HG03521 (cell line): ENCODE data around the gene DOK7.

Source experiments
- ATAC-seq: cut with Tn5 transposase; IDR thresholded peaks from one replicate; pipeline ENCODE4 v1.9.1; 2021; ENCODE audit warnings: mild to moderate bottlenecking, moderate library complexity; ENCODE audit not compliant: unreplicated experiment

DOK7 gene

DNA sequence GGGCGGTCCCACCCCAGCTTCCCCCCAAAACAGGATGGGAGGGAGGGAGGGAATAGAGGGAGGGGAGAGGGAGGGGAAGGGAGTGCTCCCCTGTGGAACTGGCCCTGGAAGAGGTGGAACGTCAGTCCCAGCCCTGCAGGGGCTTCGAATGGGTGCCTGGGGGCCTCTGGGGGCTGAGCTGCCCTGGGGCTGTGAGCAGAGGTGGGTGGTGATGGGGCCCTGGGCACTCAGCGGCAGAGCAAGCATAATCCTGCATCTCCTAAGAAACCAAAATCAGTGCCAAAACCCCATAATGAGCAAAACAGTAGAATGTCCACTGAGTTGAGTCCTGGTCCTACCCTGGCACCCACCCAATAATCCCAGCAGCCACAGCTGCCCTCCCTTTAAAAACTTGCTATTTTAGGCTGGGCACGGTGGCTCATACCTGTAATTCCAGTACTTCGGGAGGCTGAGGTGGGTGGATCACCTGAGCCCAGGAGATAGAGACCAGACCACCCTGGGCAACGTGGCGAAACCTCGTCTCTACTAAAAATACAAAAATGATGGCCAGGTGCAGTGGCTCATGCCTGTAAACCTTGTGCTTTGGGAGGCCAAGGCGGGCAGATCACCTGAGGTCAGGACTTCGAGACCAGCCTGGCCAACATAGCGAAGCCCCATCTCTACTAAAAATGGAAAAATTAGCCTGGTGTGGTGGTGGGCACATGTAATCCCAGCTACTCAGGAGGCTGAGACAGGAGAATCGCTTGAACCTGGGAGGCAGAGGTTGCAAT, 11.1 kb downstream of the DOK7 start:
- ATAC-seq, result no peak

DNA sequence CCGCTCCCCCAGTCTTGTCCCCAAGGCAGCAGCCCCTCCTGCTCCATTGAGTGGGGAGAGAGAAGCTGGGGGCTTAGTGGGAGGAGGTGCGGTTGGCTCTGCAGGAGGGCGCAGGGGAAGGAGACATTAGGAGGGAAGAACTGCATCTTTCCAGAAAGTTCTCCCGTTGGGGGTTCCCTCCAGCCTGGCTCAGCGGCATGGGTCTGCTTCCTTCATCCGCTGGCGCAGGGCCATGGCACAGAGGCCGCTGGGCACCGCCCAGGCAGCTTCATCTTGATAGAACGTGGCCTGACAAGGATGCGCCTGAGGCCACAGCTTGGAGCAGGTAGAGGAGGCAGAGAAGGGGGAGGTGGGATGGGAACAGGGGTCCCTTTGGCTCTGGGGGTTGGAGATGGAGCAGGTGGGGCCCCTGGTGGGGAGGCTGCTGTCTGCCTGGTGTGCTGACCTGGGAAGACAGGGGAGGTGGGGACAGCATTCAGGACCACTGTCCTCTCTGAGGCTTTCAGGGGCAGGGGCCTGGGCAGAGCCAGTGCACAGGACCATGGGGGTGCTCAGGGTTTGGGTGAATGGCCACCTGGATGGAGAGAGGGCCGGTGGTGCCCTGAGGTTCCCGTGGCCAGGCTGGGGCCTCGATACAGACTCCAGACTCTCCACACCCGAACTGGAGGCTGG, 12.1 kb downstream of the DOK7 start:
- ATAC-seq, result no peak

DNA sequence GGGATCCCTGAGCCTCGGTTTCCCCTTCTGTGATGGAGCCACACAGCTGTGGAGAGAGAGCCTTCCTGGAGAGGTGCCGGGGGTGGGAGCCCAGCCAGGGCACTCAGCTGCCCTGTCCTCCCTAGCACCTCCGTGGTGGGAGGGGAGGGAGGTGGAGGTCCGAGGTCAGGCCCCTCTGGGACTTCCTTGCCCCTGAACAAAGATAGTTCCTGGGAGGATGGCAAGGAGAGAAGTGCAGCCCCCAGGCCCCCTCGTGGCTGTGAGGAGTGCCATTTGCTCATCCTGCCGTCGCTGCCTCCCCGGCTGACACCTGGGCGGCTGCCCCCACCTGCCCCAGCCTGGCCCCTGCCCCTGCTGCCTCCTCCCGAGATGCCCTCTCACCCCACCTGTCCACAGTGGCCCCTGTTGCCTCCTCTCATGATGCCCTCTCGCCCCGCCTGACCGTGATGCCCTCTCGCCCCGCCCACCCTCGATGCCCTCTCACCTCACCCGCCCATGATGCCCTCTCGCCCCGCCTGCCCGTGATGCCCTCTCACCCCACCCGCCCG, 12.7 kb downstream of the DOK7 start:
- ATAC-seq, result no peak

DNA sequence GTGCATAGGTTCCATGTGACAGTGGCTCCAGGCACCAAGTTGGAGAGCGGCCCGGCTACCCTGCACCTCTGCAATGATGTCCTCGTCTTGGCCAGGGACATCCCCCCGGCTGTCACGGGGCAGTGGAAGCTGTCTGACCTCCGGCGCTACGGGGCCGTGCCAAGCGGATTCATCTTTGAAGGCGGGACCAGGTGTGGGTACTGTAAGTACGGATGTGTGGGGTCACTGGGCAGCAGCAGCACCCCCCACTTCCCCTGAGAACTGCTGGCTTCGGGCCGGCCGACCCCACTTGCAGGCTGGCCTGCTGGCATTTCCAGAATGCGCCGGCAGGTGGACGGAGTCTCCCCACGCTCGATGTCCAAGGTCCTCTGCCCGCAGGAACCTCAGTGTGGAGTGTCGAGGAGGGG, 13.2 kb downstream of the DOK7 start:
- no peak for ATAC-seq

DNA sequence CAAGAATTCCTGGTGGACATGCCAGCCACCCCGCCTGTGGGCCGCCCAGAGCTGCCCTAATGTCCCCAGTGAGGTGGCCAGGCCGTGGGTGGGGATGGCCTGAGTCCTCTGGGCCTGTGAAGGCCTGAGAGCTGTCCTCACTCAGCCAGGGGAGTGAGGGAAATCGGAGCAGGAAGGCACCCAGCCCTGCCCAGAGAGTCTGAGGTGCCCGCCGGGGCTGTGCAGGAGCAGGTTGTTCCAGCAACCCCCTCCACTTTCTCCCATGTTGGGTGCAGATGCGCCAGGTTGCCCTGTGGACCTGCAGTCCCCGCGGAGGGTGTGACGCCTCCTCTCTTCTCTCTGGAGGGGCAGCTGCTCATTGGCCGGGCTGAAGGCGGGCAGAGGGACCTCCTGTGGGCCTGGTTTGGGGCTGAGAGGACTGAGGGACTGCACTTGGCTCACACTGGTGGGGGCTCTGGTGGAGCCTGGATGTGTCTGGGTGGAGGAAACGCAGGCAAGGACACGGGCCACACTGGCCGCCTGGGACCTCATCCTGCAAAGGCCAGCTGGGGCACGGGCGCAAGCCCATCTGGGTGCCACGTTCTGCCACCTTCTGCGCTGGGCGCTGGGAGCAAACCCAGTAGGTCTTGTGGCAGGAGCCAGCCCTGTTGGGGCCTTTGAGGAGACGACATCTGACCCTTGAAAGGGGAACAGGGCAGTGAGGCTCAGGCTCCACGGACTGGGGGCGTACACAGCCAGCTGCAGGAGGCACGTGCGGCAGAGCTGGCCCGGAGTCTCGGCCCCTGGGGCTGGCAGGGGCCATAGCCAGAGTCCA, 14.0 kb downstream of the DOK7 start:
- ATAC-seq, result no peak

DNA sequence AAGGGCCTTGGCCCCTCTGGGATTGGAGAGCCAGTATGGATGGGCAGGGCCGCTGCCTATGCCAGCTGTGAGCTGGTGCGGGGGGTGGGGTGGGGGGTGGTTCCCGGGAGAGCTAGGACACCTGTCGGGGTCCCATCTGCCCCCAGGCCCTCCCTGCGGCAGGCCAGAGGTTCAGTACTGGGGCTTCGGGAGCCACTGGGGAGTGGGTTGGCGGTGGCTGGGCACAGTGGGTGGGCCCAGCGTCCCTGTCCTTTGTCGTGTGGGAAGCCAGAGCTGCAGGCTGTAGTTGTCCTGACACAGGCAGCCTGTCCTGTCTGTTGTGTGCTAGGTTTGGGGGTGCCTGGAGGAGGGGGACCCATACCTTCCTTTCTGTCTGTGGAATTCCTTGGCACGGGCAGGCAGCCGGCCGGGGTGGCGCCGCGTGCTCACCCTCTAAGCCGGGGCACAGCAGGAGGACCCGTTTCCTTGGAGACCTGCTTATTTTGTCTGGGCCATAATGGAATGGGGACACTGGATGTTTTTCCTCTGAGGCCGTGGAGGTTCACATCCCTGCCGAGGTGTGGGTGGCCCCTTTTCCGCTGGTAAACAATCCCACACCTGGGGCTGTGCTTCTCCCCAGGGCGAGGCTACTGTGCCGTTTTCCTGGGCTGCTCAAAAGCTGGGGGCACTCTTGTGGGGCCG, 14.8 kb downstream of the DOK7 start:
- ATAC-seq, result no peak

DNA sequence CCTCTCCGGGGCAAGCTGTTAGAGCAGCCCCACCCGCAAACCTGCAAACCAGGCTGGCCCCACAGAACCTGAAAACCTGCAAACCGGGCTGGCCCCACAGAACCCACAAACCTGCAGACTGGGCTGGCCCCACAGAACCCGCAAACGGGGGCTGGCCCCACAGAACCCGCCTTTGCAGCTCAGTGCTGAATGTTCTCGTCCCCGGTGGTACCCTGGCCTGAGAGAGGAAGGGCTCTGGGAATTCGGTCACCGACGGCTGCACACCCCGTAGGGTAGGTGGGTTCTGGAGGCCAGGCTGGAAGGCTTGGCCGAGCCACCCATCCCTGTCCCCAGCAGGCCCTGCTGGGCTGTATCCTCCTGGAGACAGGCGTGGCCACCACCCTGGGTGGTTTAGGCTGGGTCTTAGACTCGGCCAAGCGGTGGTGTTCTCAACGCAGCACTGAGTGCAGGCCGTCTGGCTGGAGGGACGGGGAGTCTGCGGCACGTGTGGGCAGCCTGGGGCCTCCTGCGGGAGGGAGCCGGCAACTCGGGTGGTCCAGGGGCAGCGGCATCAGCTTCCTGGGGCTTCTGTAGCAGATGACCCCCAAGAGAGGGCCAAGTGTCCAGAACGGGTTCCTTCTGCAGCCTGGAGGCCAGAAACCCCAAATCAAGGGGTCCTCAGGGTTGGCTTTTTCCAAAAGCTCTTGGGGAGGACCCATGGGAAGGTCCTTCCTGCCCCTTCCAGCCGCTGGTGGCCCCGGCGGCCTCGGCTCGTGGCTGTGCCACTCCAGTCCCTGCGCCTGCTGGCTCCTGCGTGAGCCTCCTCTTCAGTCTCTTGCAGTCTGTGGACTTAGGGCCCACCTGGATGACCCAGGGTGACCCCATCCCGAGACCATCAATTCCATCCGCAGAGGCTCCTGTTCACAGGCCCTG, 15.6 kb downstream of the DOK7 start:
- ATAC-seq, result no peak

DNA sequence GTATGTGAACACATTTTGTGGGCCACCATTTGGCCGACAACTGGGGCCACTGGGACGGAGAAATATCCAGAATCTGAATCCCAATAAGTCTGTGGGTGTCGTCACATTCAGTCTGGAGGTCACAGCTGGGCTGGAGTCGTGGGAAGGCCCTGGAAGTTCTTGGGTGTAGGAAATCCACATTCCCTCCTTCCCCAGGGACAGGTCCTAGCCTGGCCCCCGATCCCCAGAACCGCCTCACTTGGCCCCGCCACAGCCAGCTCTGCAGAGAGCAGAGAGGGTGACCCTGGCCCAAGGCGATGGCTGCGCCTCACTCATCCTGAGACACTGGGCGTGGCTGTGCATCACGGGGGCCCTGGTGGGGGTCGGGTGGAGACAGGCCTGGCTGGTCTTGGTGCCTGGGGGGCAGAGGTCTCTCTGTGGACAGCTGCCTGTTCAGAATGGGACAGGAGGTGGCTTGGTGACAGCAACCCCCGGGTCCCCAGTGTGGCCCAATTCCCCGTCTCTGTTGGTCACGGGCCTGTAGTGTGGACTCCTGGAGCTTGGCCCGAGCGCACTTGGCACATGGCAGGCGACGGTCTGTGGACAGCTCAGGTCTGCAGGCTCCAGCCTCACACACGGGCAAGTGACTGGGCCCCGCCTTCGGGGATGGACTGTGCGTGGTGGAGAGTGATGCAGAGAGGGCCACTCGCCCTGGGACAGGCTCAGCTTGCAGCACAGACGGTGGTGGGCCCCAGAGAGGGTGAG, 16.4 kb downstream of the DOK7 start:
- ATAC-seq, result no peak

DNA sequence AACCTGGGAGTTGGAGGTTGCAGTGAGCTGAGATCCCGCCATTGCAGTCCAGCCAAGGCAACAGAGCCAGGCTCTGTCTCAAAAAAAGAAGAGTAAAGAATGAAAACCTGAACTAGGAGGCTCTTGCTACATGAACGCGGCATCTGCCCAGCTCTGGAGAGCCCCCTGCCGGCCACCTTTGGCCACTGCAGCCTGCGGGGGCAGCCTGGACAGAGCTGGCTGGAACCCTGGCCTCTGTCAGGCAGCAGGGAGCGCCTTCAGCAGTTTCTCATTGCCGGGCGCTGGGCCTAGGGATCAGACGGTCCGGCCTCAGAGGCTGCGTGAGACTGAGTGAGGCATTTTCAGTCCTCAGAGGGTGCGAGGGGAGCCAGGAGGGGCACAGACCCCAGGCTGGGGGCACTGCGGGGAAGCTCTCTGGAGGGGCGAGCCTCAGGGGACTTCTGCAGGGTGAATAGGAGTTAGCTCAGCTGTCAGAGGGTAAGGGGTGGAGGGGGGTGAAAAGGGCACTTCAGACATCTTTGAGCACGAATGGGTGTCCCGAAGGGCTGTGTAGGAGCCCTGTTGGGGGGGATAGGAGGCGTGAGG, 17.5 kb downstream of the DOK7 start:
- ATAC-seq, result no peak

DNA sequence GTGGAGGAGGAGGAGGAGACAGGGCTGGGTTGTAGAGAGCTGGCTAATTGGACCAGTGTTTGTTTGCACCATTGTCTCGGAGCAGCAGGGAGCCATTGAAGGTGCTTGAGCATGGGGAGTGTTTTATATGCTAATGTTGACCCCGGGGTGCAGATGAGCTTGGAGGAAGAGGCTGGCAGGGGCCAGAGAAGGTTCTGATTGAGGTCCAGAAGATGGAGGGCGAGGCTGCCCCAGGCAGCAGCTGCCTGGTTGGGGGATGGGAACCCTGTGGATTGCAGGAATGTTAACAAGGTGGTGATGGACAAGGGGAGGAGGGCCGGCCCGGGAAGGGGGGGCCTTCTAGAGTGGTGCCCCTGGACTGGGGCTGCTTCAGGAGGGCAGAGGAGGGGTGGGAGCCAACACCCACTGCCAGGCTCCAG, 18.0 kb downstream of the DOK7 start:
- no peak for ATAC-seq

DNA sequence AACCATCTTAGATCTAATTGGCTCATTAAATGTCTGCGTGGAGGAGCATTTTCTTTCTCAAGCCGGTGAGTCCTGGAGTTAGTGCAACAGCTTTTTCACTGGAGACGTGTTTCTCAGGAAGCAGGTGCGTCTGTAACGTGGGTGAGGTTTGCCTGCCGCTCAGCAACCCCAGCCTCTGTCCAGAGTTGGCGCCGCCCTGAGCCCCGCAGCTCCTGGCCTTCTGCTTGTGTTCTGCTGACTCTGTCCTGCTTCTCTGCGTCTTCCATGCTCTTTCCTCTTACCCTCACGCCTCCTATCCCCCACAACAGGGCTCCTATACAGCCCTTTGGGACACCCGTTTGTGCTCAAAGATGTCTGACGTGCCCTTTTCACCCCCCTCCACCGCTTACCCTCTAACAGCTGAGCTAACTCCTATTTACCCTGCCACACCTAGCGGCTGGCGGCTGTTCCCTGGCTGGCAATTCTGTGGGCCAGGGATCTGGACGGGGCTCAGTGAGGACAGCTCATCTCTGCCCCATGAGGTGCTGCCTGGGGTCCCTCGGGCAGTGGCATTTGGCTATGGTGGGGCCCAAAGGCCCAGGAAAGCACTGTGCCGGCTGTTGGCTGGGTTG, 18.8 kb downstream of the DOK7 start:
- ATAC-seq, result no peak

DNA sequence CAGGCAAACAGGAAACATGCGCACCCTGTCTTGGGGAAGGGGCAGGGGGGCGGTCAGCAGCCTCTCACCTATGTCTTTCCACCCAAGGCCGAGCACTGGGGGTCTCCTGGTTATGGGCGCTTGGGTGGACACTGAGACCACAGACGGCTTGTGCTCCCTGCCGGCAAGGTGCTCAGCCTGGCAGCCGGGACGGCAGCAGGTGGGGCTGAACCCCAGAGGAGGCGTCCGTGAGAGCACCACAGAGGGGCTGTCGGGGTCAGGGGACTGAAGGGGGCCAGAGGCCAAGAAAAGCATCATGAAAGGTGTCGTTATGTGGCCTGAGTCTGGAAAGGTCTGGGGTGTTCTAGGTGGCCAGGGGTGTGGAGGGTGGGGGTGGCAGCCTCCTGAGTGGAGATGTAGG, 19.6 kb downstream of the DOK7 start:
- ATAC-seq, result no peak

DNA sequence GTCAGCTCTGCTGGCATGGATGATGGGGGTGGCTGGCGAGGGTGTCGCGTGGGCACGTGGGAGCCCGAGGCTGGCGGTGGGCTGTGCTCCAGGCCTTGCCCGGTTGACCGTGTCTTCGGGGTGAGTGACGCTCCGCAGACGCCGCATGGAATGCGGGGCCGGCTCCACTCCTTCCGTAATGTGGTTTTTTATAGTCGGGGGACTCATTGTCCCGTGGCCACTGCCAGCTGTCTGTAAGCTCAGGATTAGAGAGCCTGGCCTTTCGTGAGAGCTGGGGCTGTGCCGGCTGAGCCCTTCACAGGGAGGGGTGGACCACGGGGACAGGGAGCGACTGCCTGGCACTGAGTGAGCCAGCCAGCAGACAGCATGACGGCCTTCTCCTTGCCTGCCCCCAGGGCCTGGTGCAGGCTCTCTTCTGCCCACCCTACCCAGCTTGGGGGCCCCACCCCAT, 20.4 kb downstream of the DOK7 start:
- no peak for ATAC-seq

DNA sequence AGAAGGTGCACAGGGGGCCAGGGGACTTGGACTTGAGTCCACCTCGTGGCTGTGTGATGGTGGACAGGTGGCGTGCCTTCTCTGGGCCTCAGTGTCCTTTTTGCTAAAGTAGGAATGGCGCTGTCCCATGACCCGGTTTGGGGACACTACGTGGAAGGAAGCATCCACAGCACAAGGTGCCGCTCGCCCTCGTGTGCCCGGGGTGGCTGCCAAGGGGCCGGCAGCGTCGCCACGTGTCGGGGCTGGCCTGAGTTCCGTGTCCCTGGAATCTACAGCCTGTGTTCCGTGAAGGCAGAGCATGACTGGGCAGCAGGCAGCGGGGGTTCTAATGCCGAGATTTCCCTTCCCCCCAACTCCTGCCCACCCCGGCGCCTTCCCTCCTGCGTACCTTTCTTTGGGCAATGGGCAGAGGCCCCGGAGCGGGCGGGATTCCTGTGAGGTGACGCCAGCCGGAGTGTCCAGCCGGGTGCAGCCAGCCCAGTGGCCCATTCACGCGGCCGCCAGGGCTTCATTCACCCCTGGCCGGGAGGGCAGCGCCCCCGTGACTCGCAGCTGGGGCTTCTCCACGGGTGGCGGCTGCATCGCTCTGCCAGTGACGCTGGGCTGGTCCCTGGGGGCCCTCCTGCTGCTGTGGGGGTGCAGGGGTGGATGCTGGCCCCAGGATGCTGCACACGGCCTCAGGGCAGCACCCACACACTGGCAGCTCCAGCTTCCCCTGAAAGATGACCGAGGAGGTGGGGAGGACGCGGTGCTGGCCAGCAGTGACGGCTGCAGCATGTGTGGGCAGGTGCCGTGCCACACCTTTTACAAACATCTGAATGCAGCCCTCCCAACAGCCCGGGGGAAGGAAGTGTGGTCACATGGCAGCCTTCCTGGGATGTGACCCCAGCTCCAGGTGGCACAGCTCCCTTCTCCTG, 21.2 kb downstream of the DOK7 start:
- no peak for ATAC-seq

DNA sequence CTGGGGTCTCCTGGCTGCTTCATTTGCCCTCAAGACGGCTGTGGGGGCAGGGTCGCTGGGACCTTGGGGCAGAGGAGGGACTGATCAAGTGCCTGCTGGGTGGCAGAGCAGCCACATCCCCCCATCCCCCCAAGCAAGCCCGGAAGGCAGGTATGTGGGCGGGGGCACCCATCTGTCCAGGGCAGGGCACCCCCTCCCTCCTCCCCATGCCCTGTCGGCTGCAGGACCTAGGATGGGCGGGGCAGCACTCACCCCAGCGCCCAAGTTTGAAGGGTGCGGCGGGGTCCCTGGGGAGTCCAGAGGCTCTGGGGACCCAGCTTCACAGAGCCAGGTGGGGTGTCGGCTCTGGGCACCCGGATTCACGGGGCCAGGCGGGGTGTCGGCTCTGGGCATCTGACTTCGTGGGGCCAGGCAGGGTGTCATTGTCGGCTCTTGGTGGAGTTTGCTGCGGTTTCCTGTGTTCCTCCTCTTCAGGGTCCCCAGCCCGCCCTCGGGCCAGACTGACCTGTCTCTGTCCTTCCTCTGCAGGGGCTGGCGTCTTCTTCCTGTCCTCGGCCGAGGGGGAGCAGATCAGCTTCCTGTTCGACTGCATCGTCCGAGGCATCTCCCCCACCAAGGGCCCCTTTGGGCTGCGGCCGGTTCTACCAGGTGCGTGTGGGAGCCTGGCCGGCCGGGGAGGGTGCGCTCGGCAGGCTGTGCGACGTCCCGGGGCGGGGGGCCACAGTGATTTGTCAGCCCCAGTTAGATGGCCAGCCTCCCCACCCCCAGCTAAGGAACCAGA, 22.1 kb downstream of the DOK7 start:
- no peak for ATAC-seq

DNA sequence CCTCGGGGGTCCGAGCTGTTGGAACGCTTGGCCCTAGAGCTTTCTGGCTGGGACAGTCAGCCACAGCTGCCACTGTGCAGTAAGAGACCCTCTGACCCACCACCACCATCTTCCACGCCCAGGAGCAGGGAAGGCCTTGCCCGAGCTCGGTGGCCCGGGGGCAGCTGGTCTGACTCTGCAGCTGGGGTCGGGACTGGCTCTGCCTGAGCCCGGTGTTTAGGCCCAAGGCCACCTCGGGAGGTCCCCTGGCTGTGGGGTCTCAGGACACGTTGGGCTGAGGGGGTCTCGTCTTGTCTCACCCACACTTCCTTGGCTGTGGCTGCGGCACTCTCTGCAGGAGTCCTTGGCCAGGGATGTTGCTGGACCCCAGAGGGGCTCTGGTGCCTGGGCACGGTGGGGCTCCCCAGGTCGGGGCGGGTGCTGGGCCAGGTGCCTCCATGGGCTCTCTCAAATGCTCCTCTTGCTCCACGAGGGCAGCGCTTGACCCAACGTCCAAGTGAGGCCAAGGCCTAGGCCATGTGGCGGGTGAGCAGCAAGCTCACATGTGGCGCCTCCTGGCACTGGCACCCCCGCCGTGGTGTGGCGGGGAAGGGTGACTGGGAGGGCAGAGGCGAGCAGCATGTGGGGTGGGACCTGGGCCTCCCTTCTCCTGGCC, 22.9 kb downstream of the DOK7 start:
- ATAC-seq, result no peak
